HG02571 (cell line): ENCODE results near the gene MAS1L.
"Not testable (repeated sequence)": the region's sequence is repeated elsewhere in the genome, so short reads cannot be mapped to it uniquely, and the experiment has no call there.

Experiments used
- ATAC-seq: cut with Tn5 transposase; IDR thresholded peaks from one replicate; pipeline ENCODE4 v1.9.1; 2021; ENCODE audit warnings: mild to moderate bottlenecking, moderate library complexity; ENCODE audit not compliant: unreplicated experiment

MAS1L gene

GRCh38 chr6:29486577-29486976 lies 1.2 kb downstream of the MAS1L start:
- ATAC-seq, result no peak

- ATAC-seq, result no peak
Measured at GRCh38 chr6:29483735-29484134, 4.0 kb downstream of the MAS1L start.

- ATAC-seq, result no peak
Measured at GRCh38 chr6:29483186-29483585, 4.6 kb downstream of the MAS1L start.

- no peak for ATAC-seq
Measured at GRCh38 chr6:29479560-29479959, 8.2 kb downstream of the MAS1L start.

GRCh38 chr6:29478740-29479139 lies 9.0 kb downstream of the MAS1L start:
- no peak for ATAC-seq

- no peak for ATAC-seq
Measured at GRCh38 chr6:29477923-29478450, 9.8 kb downstream of the MAS1L start.

GRCh38 chr6:29474996-29475395 lies 12.8 kb downstream of the MAS1L start:
- ATAC-seq, result no peak

GRCh38 chr6:29466241-29466640 lies 21.5 kb downstream of the MAS1L start:
- ATAC-seq, result no peak

- no peak for ATAC-seq
Measured at GRCh38 chr6:29465801-29466200, 22.0 kb downstream of the MAS1L start.

GRCh38 chr6:29465279-29465678 lies 22.5 kb downstream of the MAS1L start:
- no peak for ATAC-seq

GRCh38 chr6:29462022-29462421 lies 25.7 kb downstream of the MAS1L start:
- no peak for ATAC-seq

- ATAC-seq, result no peak
Measured at GRCh38 chr6:29461021-29461814, 26.5 kb downstream of the MAS1L start.

GRCh38 chr6:29456971-29457370 lies 30.8 kb downstream of the MAS1L start, which contains the start of the genes OR11A1 and OR2H1:
Gene OR11A1 (minus strand): TSS chr6:29457071. CDS start chr6:29427641, 29,430 bp downstream.
Gene OR2H1 (plus strand): TSS chr6:29457155. CDS start chr6:29461770, 4,615 bp downstream.
- no peak for ATAC-seq

- no peak for ATAC-seq
Measured at GRCh38 chr6:29451471-29452193, 36.1 kb downstream of the MAS1L start.

- ATAC-seq, result no peak
Measured at GRCh38 chr6:29447670-29448069, 40.1 kb downstream of the MAS1L start.

- ATAC-seq, result not testable (repeated sequence)
Measured at GRCh38 chr6:29444031-29444430, 43.7 kb downstream of the MAS1L start.

- ATAC-seq, result no peak
Measured at GRCh38 chr6:29442719-29443118, 45.0 kb downstream of the MAS1L start.

GRCh38 chr6:29439006-29439405 lies 48.8 kb downstream of the MAS1L start, which contains the start of gene OR10C1:
Gene OR10C1 (plus strand): TSS chr6:29439306. CDS start chr6:29440016, 710 bp downstream.
- ATAC-seq, result no peak

GRCh38 chr6:29436730-29437129 lies 51.0 kb downstream of the MAS1L start:
- ATAC-seq, result not testable (repeated sequence)
